Activated CD4-positive, alpha-beta T cell treated with anti-CD3 and anti-CD28 coated beads, Interleukin-10, Interleukin-2, amounts not matched to agents 100 ng/mL and 50 ng/mL, durations not matched to agents 16 hours and 8 hours (primary cell): Measurements from ENCODE around the gene COA6.
"Not testable (repeated sequence)": the region's sequence is repeated elsewhere in the genome, so short reads cannot be mapped to it uniquely, and the experiment has no call there.

Source experiments
- DNase-seq: peaks from one replicate; pipeline ENCODE4 v3.0.0-alpha.2; 2020

COA6 gene

DNA sequence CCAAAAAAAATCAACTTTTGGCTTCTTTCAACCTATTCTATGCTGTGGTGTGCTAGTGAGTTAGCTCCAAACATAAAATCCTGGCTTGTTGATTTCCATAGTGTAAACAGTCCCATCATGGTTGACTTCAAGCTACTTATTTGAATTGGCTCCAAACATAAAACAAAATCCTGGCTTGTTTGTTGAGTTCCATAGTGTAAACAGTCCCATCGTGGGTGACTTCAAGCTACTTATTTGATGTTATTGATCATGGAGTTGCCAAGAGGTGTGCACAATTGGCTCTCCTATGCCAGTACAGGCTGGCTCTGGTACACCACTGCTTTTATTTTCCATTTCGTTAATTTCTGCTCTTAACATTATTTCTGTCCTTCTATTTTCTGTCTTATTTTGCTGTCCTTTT lies 1.8 kb upstream of the COA6 start:
- no peak for DNase-seq

DNA sequence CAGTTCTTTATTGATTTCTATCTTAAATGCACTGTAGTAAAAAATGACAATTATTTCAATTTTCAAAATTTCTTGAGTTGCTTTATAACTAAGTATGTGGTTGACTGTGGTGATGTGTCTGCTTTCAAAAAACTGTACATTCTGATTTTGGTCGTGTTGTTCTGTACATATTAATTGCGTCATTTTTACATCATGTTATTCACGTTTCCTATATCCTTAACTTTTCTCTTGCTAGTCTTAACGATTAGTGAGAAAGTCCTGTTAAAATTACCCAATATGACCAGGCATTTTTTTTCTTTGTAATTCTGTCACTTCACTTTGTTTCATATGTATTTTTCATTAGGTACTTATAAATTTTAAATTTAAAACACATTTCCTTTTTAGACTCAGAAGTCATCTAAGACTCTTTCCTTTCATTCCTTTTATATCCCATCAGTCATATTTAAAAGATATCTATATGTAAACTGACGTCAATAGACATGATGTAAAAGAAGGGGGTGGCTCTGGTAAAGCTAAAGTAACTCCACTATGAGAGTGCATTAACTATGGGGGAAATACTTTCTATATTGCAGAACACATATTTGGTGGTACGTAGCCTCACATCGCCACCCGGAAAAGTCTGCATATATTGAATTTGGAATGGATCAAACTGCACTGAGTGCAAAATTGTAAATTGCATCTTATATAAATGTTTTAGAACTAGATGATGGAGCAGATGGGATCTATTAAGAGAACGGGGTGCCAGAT lies 1.1 kb upstream of the COA6 start:
- no peak for DNase-seq

DNA sequence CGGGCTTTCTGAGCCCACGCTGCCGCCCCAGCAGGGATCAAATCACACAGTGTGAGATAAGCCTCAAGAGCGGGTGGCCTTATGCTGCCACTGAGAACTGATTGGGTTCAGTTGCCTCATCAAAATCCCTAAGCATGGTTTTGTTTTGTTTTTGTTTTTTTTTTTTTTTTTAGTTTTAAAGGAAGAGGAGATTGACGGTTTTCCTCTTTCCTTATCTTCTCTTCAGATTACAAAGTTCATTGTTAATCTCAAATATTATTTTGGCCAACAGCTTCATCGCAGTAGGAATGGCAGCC lies 651 bp downstream of the COA6 start:
- DNase-seq = no peak

DNA sequence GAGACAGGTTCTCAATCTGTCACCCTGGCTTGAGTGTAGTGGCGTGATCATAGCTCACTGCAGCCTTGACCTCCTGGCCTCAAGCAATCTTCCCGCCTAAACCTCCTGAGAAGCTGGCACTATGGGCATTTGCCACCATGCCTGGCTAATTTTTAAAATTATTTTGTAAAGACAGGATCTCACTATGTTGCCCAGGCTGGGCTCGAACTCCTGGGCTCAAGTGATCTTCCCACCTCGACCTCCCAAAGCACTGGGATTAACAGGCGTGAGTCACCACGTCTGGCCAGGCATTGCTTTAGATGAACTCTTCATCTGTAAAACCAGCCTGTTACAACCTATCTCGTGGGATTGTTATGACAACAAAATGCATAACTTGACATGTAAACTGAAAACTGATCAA lies 2.4 kb downstream of the COA6 start:
- DNase-seq = no peak

DNA sequence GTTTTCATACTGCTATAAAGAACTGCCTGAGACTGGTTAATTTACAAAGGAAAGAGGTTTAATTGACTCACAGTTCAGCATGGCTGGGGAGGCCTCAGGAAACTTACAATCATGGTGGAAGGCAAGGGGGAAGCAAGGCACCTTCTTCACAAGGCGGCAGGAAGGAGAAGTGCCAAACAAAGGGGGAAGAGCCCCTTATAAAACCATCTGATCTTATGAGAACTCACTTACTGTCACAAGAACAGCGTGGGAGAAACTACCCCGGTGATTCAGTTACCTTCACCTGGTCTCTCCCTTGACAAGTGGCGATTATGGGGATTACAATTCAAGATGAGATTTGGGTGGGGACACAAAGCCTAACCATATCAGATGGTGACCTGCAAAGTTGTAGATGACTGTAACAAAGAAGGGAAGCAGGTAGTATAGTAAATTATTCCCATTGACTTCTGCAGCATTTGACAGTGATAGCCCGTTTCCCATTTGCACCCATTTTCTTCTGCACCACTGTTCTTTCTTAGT lies 6.4 kb downstream of the COA6 start:
- DNase-seq = not testable (repeated sequence)

DNA sequence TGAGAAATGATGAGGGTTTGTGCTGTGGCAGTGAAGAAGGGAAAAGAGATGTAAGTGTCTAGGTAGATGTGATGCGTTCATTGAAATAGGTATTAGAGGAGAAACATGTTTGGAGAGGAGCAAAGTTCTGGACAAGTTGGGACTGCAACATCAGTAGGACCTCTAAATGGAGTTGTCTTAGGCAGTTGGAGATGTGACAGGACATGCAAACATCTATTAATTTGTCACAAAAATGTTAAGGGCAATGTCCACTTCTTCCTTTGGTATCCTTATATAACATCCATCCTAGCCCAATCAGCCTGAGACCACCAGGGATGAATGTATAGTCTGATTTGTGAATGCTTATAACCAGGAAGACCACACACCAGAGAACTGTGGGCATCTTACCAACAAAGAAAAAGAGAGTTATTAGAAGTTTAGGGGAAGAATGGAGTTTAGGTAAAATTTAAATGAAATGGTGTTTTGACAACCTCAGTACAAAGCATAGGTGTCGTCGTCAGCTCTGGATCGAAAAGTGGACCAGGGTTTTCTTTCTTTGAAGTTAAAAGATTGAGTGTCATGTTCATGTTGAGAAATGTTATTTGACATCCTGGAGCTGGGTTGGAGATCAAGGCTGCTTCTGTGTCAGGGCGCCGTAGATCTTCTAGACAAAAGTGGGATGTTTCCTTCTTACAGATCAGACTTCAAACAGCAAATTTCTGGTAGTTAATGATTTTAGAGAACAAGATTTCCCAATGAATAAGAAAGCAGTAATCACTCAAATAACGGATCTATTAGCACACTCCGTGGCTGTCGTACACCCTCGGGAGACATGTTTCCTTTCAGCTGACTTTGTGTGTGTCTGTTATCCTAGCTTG lies 8.7 kb downstream of the COA6 start:
- DNase-seq = no peak

DNA sequence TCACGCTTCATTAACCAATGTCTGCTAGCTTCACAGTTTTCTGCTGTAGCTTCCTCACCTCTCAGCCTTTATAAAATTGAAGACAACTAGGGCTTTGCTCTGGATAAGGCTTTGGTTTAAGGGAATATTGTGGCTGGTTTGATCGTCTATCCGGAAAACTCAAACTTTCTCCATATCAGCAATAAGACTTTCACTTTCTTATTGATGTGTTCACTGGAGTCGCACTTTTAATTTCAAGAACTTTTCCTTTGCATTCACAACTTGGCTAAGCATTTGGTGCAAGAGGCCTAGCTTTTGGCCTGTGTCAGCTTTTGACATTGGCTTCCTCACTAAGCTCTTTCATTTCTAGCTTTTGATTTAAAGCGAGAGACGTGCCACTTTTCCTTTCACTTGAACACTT lies 12.9 kb downstream of the COA6 start:
- peak; percentile 30 for DNase-seq

DNA sequence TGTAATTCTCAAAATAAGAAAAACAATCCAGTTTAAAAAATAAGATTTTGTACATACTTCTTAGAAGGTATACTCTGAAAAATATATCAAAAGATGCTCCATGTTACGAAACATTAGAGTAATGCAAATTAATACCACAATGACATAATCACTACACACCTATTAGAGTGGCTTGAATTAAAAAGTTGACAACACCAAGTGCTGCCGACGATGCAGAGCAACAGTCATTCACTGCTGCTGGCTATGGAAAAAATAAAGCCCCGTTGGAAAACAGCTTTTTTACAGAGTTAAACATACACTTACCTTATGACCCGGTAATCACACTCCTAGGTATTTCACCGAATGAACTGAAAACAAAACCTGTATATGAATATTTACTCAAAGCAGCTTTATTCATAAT lies 14.8 kb downstream of the COA6 start:
- no peak for DNase-seq

DNA sequence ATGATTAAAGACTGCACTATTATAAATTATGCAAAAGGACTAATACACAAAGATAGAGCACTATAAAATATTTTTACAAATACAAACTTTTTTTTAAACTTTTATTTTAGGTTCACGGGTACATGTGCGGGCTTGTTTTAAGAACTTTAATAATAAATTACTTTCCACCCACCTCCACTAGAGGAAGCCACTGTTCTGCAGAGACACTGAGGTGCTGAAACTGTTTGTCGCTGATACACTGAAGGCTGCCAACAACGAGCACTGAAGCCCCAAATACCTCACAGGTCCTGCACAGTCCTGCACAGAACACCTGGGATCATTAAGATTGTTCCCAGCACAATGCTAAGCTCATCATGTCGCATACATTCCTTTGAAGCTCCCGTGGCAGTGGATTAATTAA lies 19.9 kb downstream of the COA6 start:
- no peak for DNase-seq

DNA sequence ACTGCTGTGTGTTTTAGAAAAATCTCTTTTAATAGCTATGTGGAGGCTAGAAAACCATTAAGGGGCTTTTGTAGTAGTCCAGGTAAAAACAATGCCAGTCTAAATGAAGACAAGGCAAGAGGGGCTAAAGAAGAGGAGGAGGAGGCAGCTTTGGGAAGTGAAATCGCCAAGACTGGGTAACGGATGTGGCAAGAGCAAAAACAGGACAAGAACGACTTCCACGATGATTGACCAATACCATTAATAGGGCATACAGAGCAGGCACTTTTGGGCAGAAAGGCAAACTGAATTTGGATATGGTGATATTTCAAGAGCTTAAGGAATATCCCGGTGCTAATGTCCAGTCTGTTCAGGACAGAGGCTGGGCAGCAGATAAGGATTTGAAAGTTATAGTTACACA lies 22.0 kb downstream of the COA6 start:
- DNase-seq = no peak

DNA sequence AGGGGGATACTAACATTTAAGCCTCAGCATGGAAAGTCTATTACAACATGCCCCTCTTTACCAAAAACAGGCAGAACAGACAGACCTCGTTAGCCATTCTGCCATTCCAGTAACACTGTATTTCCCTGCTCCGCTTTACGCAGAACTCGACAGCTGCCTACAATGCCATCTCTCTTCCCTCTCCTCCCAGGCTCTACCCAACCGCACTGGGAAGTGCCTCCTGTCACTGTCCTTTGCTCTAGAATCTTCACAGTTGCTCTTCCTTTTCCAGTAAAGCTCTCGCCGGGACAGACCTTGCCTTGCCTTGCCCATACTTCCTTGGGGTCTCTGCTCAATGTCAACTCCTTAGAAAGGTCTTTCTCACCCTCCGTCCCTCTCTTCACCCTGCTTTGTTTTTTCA lies 22.8 kb downstream of the COA6 start:
- DNase-seq = no peak

DNA sequence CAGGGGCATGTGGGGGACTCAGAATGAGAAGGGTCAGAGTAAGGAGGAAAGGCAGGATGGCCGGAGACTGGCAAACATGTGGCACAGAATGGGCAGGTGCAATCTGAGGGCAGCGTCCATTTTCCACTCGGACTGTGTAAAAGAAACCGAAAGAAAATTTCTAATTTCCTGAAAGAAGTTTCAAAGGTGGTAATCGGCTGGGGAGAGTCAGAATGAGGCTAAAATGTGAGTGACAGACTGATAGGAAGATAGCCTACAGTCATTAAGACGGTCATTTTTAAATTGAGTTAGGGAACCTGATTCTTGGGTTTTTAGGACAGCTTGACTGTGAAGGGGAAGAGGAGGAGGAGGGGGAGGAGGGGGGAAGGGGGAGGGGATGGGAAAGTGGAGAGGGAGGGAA lies 23.6 kb downstream of the COA6 start:
- DNase-seq = no peak

DNA sequence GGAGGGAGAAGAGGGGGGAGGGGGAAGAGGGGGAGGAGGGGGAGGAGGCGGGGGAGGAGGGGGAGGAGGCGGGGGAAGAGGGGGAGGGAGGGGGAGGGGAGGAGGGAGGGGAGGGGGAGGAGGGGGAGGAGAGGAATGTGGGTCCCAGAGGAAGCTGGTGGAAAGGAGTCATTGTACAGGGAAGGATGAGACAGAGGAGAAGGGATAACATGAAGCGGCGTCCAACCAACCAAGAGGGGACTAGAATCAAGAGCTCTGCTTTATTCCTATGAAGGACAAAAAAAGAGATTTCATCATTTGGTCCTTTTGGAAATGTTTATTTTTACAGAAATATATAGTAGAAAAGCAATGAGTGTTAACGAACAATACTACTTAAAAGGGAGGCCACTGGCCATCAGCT lies 24.5 kb downstream of the COA6 start:
- DNase-seq = no peak

DNA sequence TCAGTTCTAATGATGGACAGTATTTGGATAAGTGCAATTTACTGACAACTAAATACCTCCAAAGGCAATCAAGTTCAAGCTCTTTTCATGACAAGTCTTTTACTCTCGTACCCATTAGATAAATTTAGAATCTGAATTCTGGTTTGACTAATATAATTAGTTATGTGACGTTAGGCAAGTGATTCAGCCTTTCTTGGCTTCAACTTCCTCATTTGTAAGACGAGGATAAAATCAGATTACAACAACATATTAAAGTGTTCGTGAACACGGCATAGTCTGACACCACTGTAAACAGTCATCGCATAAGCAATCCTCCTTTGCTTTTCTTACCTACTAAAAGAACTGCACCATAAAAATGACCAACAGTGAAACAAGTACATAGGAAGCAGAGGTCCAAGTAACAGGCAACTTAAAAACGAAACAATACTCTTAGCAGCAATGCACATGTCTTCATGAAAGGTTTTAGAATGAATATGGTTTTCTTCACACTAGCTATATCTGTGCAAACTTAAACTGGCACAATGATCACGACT lies 25.7 kb downstream of the COA6 start:
- peak; percentile 67 for DNase-seq

DNA sequence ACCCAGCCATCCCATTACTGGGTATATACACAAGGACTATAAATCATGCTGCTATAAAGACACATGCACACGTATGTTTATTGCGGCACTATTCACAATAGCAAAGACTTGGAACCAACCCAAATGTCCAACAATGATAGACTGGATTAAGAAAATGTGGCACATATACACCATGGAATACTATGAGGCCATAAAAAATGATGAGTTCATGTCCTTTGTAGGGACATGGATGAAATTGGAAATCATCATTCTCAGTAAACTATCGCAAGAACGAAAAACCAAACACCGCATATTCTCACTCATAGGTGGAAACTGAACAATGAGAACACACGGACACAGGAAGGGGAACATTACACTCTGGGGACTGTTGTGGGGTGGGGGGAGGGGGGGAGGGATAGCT lies 26.3 kb downstream of the COA6 start:
- not testable (repeated sequence) for DNase-seq

DNA sequence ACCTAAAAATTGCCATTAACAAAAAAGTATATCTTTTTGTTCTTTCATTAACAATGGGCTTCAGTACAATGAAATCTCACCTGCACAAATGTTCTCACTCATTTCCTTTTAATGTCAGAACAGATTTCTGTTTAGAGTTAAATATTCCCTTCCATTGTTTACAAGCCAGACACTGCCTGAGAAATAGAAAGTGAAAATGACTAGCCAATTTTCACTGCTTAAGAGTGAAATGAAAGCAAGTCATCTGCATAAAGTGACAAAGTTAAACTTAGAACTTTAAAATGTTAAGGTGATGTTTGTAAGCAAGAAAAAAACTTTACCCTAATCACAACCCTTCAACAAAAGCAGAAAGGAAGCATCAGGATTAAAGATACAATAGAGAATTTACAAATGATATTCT lies 27.5 kb downstream of the COA6 start:
- DNase-seq = peak; percentile 47

DNA sequence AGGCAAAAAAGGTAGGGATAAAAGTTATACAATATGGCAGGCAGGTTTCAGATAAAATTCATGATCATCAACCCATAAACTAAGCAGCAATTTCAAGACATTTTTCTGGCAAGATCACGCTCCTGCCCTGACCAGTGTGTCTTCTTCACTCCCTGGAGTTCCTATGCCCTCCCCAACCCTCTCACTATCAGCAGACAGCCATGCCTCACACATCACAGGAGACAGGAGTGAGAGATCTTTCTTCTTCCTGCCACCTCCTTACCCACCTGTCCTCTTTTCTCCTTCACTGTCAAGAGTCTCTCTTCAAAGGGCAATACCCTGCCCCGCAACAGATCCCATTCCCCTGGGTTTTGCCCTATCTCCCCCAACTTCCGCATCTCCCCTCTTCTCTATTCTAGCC lies 28.4 kb downstream of the COA6 start:
- DNase-seq = no peak

DNA sequence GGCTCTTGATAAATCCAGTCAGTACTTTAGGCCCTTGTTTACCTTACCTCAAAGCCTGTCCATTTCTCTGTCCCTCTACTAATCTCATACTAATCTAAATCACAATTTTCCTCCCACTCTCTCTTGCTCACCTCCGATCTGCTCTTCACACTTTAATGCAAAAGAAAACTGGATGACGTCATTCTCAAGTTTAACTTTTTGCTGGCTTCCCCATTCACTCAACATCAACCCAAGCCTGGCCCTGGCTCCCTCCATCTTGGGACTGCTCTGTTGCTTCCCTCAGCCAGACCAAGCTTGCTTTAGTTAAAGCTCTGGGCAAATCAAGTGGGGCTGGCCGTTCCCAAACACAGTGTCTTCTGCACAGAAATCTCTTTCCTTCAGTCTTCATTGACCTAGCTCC lies 29.7 kb downstream of the COA6 start:
- no peak for DNase-seq

DNA sequence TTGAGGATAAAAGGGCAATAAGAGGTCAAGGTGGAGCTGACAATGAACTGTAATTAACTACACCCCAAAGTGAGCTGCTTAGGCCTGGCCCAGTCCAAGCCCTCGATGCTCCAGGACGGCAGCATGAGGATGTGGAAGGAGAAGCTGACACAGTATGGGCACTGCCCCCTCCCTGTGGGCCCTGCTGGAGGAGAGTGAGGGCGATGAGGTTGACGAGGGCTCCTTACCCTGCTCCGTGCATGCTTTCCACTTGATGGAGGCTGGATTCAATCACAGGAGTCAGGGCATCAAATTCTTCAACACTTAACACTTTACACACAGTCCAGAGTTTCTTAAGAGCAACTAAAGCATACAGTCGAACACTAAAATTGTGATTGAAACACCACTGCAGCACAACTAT lies 32.4 kb downstream of the COA6 start:
- DNase-seq = no peak

DNA sequence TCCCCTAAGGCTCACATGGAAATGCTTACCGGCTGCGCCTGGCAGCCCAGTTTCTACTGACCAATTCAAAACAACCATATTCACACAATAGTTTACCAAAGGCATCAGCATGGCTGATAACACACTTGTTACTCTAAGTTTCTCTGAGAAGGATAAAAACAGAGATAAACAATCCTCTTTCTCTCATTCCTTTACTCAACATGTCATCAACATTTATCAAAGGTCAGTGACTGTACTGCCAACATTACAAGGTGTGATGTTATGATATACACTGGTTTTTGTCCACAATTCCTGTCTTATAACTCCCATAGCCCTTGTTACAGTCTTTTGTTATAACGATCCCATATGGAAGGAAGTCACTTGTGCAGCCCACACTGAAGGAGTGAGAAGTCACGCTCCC lies 33.6 kb downstream of the COA6 start:
- DNase-seq = no peak

DNA sequence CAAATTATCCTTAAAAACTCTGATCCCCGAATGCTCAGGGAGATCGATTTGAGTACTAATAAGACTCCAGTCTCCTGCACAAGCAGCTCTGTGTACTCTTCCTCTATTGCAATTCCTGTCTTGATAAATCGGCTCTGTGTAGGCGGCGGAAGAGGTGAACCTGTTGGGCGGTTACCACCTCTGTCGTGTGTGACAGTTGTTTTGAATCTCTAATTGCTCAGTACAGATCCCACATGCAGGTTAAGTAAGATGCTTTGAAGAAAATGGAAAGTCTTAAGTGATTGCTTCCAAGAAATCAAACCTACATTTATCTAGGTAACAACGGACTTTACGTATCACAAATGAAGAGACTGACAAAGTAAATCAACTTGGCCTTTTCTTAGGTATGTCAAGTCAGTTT lies 35.5 kb downstream of the COA6 start:
- peak; percentile 71 for DNase-seq

DNA sequence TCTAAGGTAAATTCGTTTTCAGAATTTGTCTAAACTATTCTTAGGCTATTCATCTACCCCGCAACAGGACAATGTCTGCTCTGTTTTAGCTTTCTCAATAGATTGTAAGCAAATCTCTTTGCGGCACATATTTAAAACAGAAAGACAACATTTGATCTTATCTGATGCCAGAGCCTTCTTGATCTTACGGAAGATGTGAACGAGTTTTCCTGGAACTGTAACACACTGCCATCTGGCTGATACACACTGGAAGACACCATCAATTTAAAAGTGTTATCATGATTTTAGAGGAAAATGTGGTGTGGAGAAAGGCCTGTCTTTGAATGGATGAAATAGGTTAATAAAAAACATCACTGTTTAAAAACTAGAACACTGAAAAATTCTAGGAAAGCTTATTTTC lies 36.1 kb downstream of the COA6 start:
- peak; percentile 59 for DNase-seq

DNA sequence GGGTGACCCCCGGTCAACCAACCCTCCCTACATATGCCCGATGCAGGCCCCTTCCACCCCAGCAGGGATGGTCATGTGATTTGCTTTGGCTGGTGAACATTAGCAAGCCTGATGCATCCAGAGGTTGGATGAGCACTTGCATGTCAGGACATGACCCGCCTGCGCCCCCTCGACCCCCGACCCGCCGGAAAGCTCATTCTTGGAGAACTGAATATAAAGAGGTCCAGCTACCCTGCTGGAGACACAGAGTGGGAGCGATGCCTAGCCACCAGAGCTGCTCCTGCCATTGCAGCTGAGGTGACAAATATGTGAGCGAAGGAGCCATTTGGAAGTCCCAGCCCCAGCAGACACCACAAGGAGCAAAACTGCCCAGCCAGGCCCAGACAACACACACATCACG lies 39.6 kb downstream of the COA6 start:
- DNase-seq = no peak

DNA sequence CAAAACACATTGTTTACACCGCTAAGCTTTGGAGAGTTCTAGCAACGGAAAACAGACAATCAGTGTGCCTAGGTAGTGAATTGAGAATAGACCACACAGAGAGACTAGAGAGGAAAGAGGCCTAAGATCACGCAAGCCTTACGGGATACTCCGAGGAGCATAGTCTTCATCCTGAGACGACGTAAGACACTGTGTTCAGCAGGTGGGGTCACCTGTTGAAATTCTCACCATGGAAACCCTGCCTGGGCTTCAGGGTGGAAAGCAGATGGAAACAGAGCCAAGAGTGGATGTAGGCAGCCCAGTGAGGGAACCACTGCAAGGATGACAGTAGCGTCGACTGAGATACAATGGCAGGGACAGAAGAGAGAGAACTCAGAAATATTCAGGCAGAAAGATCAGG lies 40.2 kb downstream of the COA6 start:
- no peak for DNase-seq
